NK-92 treated with Interleukin-12 subunit alpha and Interleukin-12 subunit beta, amount 100 ng/mL, for 24 hours (cell line): ENCODE data around the gene AGFG2.

Experiments used
- DNase-seq: peaks from one replicate; lab custom pipeline; 2025; lab: John Stamatoyannopoulos, UW

AGFG2 gene

DNA sequence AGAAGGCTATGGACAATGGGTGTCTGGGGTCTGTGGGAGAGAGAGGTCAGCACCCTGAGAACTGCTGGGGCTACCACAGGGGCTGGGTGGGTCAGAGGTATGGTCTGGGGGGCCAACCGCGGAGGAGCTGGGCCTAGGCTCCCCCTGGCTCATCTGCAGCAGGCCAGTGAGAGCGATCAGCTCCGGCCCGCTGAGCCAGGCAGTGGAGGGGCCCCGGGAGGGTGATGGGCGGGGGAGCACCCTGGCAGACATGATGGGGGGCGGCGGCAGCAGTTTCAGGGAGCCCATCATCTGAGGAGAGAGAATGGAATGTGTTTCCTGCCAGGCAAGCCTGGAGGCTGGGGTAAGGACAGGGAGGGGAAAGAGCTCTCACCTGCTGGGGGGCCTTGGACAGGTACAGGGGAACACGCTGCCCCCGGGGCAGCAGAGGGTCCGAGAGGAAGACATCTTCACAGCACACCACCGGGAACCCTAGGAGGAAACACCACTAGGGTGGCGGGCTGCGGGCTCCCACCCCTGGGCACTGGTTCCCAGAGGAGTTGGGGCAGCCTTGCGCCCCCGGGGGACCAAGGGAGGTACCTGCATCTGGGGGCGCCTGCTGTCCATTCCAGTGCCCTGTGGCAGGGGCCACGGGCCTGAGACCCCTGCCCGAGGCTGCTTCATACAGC lies 33.4 kb downstream of the AGFG2 start:
- DNase-seq, result no peak

DNA sequence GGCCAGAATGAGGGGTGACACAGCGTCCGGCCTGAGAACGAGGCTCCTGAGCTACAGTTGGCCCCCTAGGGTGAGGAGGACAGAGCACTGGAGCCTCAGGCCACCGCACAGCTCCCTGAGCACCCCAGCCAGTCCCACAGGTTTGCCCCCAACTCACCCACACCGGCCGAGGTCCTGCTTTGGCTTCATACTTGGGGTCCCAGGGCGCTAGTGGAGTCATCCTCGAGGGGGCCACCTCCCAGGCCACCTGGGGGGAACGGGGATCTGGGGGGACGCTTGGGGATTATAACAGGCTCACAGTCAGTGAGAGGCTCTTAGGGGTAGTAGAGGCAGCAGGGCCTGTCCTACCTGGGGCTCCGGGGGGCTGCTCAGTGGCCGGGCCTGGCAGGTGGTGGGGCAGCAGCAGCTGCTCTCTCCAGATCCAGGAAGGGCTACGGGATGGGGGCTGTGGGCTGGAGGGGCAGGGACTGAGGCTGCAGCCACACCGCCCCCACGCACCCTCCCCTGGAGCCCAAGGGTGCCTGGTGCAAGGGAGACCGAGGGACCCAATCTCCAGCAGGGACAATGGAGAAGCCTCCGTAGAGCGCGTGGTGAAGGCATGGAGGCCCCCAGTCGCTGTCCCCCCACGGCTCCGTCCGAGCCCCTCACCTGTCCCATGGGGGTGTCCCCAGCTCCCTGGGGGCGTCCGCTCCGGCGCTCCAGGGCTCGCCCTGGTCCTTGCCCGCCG lies 34.1 kb downstream of the AGFG2 start:
- DNase-seq, result no peak

DNA sequence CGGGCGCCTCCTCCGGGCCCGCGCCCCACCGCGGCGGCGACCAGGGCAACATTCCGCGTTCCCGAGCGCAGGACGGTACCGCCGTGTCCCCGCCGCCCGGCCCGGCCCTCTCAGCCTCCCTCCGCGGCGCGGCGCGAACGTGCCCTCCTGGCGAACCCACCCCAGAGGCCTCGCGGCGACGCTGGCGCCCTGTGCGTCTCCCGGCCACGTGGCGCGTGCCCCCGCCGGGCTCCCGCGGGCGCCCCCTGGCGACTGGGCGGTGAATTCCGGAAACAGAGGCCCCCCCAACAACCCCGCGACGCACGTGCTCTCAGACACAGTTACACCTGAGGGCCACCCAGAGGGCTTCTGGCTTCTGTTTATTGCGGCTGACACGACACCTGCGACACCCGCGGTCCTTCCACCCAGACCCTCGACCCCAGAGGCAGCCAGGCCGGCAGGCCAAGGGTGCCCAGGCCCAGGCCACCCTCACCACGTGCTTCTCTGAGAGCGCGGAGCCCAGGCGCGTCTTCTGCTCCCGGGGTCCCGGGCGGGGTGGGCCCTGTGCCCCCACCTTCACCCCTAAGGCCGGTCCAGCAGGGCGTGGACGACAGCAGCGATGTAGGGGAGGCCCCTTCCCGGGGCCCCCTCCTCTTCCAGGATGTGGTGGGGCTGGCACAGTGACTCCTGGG lies 34.8 kb downstream of the AGFG2 start, which contains the start of gene SAP25:
SAP25 (minus strand) TSS at position 210 of the 671 bp plus-strand sequence; CDS start at position 52, 158 bp downstream.
- no peak for DNase-seq

DNA sequence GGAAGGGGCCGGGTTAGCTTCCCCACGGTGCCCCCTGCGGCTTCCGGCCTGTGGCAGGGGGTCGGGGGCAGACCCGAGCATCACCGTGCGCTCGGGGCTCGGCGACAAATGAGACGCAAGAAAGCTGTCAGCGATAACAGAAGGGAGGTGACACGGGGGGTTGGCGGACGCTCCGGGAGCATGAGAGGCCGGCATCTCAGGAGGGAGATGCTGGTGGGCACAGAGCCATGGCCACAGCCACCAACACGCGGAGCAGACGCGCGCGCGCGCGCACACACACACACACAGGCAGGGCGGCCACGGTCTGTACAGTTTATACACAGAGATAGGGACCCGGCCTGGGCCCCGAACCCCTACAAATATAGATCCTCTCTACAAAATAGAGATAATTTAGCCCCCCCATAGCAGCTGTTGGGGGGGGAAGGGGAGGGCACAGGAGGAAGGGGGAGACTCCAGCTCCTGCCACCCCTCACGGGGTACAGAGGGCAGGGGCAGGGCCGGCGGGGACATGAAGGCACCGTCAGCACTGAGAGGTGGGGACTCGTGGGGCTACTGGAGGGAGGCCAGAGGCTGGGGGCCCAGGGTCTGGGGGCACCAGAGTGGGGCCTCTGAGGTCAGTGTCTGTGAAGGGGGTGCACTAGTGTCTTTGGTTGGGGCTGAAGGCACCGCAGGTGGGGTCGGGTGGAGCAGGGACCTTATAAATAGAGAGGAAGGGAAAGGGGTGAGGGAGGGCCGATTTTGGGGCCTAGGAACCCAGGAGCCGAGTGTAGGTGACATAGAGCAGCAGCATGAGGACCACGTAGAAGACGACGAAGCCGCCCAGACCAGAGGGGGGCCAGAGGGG lies 35.6 kb downstream of the AGFG2 start:
- no peak for DNase-seq

DNA sequence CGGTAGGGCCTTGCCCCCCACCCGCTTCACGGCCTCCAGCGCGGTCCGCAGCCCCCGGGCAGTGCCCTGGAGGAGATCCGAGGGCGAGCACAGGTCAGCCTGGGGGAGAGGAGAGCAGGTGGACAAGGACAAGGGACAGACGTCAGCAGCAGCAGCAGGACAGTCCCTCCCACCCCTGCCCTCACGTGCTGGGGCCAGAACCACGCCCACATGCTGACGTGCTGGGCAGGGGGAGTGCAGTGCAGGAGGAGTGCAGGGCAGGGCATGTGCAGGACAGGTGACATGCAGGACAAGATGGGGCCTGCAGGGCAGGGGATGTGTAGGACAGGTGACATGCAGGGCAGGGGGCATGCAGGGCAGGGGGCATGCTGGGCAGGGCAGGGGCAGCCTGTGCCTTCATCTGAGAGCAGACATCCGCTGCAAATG lies 36.2 kb downstream of the AGFG2 start:
- no peak for DNase-seq

DNA sequence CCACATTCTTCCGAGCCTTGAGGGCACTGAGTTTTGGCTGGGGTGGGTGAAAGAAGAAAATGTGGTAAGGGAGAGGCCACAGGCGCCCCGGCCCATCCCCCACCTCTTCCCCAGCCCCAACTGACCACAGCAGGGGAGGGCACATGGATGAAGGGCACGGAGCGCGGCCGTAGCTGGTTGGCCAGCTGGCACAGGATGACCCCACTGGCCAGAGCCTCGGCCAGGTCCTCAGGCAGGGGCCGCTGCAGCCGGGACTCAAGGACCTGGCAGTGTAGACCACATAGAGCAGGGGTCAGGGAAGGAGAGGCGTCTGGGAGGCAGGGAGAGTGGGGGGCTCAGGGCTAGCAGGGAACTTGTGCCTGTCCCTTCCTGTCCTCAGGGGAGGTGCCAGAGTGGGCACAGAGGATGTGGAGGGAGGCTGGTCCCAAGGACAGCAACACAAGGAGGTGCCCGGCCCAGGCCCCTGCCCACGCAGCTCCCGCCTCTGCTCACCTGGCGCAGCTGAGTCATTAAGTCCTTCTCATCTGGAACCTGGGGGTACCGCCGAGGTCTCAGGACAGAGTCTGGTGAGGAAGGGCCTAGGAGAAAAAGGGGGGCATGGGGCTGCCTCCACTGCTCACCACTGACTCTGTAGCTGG lies 36.9 kb downstream of the AGFG2 start:
- no peak for DNase-seq

DNA sequence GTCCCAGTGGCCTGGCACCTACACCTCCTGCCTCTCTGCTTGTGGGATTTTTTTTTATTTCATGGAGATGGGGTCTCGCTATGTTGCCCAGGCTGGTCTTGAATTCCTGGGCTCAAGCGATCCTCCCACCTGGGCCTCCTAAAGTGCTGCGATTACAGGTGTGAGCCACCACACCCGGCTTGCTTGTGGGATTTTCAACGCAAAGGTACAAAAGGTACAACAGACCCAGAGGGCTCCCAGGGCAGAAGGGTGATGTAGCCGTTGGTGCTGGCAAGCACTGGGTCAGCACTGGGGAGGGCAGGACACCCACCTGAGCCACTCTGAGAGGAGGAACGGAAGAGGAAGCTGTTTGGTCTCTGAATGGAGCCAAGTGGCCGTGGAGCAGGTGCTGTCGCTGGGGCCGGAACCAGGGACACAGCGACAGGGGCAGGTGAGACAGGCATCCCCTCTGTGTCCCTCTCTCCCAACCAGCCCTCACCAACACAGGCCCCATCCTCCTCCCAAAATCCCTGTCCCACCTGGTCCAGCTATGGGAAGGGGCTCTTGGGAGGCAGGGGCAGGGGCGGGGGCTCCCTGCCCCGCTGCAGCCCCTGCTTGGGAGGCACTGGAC lies 37.5 kb downstream of the AGFG2 start:
- DNase-seq, result no peak

DNA sequence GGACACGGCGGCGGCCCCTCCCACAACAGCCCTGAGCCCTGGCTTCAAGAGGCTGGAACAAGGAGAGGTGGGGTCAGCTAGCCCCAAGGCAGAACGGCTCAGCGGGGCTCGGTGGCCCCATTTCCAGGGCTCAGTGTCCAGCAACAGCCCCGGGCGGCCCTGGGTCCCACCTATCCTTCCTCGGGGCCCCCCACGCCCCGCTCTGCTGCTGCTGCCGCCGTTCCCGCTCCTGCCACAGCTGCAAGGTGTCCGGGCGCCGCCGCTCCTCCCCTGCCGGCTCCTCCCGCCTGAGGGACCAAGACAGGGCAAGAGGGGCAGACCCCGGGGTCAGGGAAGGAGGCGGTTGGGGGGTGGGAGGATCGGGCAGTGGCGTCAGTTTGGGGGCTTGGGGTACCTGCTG lies 38.1 kb downstream of the AGFG2 start:
- DNase-seq, result no peak

DNA sequence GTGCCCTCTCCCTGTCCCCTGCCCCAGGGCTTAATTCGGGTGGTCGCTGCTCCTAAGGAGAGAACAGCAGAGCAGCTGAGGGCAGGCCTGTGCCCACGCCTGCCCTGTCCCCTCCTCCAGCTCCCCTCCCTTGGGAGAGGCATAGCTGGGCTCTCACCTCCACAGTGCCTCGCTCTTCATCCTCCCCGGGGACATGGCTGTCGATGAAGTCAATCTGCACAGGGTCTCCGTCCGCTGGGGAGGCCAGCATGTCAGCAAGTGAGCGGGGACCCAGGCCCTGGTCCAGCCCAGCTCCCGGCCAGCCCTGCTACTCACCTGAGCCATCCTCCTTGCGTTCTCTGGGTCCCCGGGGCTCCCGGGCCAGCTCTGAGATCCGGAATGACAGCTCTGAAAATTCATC lies 38.5 kb downstream of the AGFG2 start:
- DNase-seq, result no peak

DNA sequence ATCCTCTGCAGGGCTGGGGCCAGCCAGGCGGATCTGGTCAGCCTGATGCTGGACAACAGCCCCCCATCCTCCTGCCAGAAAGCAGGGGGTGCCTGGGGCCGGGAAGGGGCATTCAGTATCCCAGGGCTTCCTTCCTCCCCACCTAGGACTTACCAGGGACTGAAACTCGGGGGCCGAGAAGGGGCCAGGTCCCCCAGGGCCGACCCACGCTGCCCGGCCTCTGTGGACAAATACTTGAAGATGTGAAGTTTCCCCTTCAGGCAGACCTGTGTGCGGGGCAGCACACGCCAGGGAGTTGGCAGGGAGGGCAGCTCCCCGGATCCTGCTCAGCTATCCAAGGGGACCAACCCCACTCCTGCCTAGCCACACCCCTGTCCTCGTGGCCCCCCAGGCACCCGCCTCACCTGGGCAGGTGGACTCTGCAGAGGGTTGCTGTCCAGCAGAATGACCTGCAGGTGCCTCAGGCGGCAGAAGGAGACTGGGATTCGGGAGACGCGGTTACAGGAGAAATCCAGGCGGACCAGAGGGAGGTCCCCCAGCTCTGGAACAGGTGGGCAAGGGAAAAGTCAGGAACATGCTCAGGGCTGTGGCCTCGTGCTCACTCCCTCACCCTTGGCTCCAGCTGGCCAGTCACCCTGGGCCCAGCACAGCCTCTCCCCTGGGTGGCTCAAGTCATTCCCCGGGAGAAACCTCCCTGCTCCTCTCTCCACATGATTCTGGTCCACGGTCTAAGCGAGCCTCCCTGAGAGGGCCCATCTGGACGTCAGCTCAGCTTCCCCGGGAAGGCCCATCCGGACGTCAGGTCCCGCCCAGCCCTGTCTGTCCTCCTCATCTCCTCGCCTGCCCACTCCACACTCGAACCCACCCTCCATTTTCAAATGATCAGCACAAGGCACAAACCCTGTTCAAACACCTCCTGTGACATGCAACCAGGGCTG lies 39.5 kb downstream of the AGFG2 start:
- DNase-seq, result no peak

DNA sequence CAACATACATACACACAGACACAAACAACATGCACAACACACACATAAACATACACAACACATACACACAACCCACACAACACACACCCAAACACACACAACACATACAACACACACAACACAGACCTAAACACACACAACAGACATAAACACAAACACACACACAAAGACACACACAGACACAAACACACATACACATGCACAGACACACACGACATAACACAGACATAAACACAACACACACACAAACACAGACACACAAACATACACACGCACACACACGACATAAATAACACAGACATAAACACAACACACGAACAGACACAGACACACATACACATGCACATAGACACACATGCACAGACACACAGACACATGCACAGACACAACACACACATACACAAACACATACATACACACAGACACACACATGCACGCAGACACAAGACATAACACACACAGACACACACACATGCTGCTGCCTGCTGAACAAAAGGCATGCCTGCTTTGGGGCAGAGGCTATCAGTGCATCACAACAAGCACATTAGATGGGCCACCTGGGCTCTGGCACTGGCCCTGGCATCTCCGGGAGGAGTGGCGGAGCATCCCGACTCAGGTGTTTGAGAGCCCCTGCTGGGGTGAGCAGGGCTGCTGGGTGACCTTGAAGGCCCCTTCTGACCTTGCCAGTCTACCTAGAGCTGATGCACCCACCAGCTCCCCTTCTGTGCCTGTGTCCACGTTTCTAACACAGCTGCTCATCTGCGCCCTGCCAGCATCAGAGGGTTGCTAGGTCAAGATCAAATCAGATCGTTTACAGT lies 41.7 kb downstream of the AGFG2 start:
- DNase-seq, result no peak

DNA sequence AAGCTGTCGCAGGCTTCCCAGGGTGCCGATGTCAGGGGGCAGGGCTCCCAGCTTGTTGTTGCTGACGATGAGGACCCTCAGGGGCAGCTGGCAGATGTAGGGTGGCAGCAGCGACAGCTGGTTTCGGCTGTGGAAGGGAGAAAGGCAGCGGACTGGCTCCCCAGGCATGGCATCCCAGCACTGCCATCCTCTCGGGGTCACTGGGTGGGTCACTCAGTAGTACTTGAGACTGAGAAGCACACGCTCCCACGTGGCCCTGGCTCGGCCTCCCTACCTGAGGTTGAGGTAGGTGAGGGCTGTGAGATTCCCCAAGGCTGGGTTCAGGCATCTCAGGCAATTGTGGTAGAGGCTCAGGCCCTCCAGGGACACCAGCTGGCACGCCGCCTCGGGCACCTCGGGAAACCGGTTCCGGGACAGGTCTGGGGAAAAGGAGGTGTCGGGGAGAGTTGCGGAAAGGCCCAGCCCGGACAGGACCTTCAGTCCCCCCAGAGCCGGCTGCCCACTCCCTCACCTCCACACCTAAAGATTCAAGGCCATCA lies 43.1 kb downstream of the AGFG2 start:
- DNase-seq, result no peak

DNA sequence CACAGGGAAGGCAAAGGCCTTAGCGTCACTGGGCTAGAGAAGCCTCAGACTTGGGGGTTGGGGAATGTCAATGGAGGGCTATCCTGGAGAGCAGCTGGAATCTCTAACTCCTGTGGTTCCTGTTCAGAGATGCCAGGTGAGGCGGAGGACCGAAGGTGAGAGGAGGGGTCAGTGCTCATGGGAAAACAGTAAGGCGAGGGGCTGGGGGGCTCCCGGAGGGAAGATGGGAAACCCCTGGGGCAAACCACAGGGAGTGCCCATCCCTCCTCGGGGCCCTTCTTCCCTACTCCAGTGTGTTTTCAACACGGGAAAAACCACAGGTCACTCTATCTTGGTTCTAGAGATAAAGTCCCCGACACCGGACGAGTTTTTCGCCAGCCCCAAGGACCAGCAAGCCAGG lies 43.6 kb downstream of the AGFG2 start:
- DNase-seq, result no peak

DNA sequence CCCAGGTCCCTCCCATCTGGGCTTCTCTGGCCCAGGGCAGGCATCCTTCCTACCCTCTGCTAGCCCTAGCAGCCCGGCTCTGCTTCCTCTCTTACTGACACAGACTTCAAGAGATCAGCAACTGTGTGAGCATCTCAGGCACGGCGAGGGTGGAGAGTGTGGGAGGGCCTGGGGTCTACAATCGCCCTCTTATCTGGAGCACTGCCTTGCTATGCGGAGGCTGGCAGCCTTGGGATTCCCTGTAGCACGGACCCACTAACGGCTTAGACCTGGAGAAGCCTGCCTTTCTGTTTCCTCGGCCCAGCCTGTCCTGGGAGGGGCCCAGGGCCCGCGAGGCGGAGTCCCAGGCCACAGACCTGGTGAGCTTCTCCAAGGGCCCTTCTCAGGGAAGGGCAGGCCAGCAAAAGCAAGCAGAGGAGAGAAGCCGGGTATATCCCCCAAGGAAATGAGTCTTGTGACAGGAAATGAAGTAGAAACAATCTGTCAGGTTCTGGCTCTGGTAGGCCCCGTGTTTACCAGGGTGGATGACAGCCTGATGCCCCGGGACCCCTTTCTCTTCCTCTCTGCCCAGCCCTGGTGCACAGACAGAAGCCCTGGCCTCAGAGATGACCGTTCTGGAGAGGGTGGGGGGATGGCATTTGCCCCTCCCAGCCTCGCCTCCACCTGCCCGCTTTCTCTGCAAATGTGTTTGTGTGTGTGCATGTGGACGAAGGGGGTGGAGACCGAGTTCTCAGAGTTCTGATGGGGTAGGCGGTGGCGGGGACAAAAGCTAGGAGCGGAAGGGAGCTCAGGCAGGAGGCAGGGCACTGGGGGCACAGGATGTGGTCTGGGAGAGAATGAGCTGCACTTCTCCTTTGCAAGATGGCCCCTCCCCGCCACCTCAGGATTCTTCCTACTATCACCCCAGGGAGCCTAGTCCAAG lies 44.4 kb downstream of the AGFG2 start:
- peak; percentile 59 for DNase-seq

DNA sequence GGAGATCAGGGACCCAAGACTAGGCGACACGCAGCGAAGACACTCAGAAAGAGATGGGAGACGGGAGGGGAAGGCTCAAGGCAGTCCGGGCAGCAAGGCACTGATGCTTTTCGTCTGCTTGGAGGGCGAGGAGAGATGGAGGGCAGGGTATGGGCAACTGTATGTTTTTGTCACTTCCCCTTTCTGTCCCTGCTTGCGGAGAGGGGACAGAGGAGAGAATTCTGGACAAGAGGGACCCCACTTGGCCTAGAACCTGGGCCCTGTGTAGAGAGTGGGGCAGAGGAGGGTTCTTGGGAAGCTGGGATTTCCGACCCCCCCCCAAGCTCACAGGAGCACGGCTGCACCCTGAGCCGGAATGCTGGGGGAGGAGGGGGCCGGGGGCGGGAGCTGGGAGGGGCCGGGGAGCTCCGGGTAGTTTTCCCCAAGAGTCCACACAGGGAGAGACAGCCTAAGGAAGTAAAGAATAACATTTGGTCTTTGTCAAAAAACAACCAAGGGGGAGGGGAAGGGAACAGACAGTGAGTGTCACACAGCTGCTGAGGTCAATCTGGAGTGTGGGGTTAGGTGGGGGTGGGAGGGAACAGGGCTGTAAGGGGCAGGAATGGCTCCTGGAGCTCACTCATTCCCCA lies 45.2 kb downstream of the AGFG2 start:
- DNase-seq, result no peak

DNA sequence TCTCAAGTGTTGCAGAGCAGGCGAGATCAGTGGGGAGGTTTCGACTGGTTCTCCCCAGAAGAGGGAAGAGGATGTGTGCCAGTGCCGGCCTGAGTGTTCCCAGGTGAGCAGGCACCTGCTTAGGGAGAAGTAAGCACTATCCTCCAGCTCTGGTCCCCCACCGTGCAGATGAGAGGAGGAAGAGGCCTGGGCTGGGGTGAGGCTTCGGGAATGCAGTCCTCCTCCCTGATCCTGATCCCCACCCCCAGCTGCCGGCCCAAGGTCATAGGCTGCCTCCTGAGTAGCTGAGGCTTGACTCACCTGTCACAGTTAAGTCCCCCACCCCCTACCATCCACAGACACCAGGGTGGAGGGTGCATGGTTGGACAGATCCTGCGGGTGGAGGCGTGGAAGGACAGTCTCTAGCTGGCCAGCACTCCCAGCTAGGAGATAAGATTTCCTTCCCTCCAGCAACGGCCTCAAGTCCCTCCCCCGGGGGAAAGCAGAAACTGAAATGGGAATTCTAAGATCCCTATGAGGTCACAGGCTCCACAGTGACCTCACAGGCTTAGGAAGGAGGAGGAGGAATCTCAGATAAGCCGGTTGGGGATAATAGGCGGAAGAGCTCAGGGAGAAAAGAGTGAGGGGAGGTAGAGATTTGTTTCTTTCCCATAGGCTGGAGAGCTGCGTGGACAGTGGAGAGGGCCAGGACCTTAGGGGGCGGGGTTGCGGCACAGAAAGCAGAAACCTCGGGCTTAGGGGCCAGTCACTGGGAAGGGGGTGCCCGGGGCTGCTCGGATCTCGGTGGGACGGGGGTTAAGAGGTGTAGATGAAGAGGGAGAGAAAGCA lies 45.9 kb downstream of the AGFG2 start:
- DNase-seq, result no peak
